ENCODE measurements around the gene MRPL34. TPM values are rescaled to one million over a fixed set of nuclear protein-coding genes. Genes with fewer than 3 reads are reported as not detected.
"Not testable (repeated sequence)": the region's sequence is repeated elsewhere in the genome, so short reads cannot be mapped to it uniquely, and the experiment has no call there.

MRPL34 gene
- total RNA-seq, 2 experiments from 2014 or later: 28.4 to 28.7 TPM

GRCh38 chr19:17266589-17266974 is 39.1 kb upstream of the MRPL34 start:
- H3K36me3 ChIP-seq (ENCODE audit: insufficient read depth, low read length): peaks cover 15% of the 10 kb centered on the region
- DNase-seq (no peak), ATAC-seq (ENCODE audit: poor library complexity) (no peak)
- H3K27ac ChIP-seq (ENCODE audit: low read depth in 1 of 2, low read length in 2 of 2): peak overlapping the region in 1 of 2 donors; percentile 13
- Mint-ChIP-seq H3K9me3 (no peaks in the 10 kb centered on the region), H3K27me3 (no peaks in the 10 kb centered on the region), H3K36me3 (ENCODE audit: low read depth) (peaks cover 30% of the 10 kb centered on the region), H3K4me3 (peak overlapping the region; percentile 83), H3K27ac (peak overlapping the region; percentile 69), H3K4me1 (ENCODE audit: low read depth) (peaks cover 15% of the 10 kb centered on the region)
- CTCF ChIA-PET: interaction anchor here (1.1 to 1.9 kb wide), 5 partner anchors 16 to 125 kb away, joined by 3 to 8 read pairs (median 5); no protein-coding TSS in a partner anchor
- POLR2A ChIA-PET: interaction anchor here (0.6 to 3.0 kb wide), 20 partner anchors 8 to 1653 kb away, joined by 3 to 24 read pairs (median 4); partner anchors contain the start of genes ANKLE1, COPE, DDA1 and DDX49
- no peak for TF ChIP-seq CTCF (IDR thresholded peaks at IDR 0.05)
- intact Hi-C loops (cut with DNase I, micrococcal nuclease): loop anchor here (5.0 to 10.0 kb wide), 3 partner anchors 39 to 201 kb away; partner anchors contain the start of gene OCEL1 (in 1 of the 2)
- no peaks in the 10 kb centered on the region for H3K9me3 ChIP-seq (ENCODE audit: control insufficient read depth in 1 of 2, insufficient read depth in 1 of 2, low read length in 2 of 2)
- H3K27me3 ChIP-seq (ENCODE audit: control insufficient read depth in 1 of 2, insufficient read depth in 2 of 2, low read length in 2 of 2): no peaks in the 10 kb centered on the region
- peak overlapping the region; percentile 30 for H3K4me3 ChIP-seq (ENCODE audit: low read length)
- H3K4me1 ChIP-seq (ENCODE audit: insufficient read depth, low read length): peaks cover 39% of the 10 kb centered on the region

GRCh38 chr19:17266975-17267788 is 38.5 kb upstream of the MRPL34 start, which contains the start of gene BABAM1:
Gene BABAM1, plus strand, starts transcription at chr19:17267443. Its CDS starts 1,364 bp downstream, at chr19:17268807.
- H3K27me3 Mint-ChIP-seq: no peaks in the 10 kb centered on the region
- peaks cover 35% of the 10 kb centered on the region for H3K36me3 Mint-ChIP-seq (ENCODE audit: low read depth)
- peak within 1 kb of the TSS; percentile 83 for H3K4me3 Mint-ChIP-seq
- H3K4me1 ChIP-seq (ENCODE audit: insufficient read depth, low read length): peaks cover 39% of the 10 kb centered on the region
- ChIA-PET CTCF (interaction anchor here (1.1 to 1.9 kb wide), 5 partner anchors 15 to 124 kb away, joined by 3 to 8 read pairs (median 5); no protein-coding TSS in a partner anchor), POLR2A (interaction anchor here (0.6 to 3.0 kb wide), 21 partner anchors 7 to 1652 kb away, joined by 3 to 24 read pairs (median 4); partner anchors contain the start of genes ANKLE1, COPE, DDA1 and DDX49)
- H3K4me1 Mint-ChIP-seq (ENCODE audit: low read depth): peaks cover 15% of the 10 kb centered on the region
- intact Hi-C loops (cut with DNase I, micrococcal nuclease): loop anchor here (1.0 to 10.0 kb wide), 6 partner anchors 40 to 200 kb away; partner anchors contain the start of genes DDA1 (in 1 of the 2), HAUS8 (in 1 of the 2), MYO9B (in 1 of the 2) and OCEL1 (in 1 of the 2)
- H3K27ac Mint-ChIP-seq: peak within 1 kb of the TSS; percentile 69
- no peaks in the 10 kb centered on the region for H3K27me3 ChIP-seq (ENCODE audit: control insufficient read depth in 1 of 2, insufficient read depth in 2 of 2, low read length in 2 of 2)
- DNase-seq (peak; percentile 85 to 99 (median 92)), ATAC-seq (ENCODE audit: poor library complexity) (peak; percentile 94)
- peaks cover 16% of the 10 kb centered on the region for H3K36me3 ChIP-seq (ENCODE audit: insufficient read depth, low read length)
- no peaks in the 10 kb centered on the region for H3K9me3 ChIP-seq (ENCODE audit: control insufficient read depth in 1 of 2, insufficient read depth in 1 of 2, low read length in 2 of 2)
- TF ChIP-seq CTCF (IDR thresholded peaks at IDR 0.05): no peak
- peak within 1 kb of the TSS; percentile 84 for H3K4me3 ChIP-seq (ENCODE audit: low read length)
- no peaks in the 10 kb centered on the region for H3K9me3 Mint-ChIP-seq
- H3K27ac ChIP-seq (ENCODE audit: low read depth in 1 of 2, low read length in 2 of 2): peak within 1 kb of the TSS; percentile 47 to 63

GRCh38 chr19:17268754-17269153 is 36.9 kb upstream of the MRPL34 start:
- Histone ChIP-seq H3K27ac (ENCODE audit: low read depth in 1 of 2, low read length in 2 of 2) (no peak overlapping the region), H3K4me1 (ENCODE audit: insufficient read depth, low read length) (peaks cover 39% of the 10 kb centered on the region), H3K36me3 (ENCODE audit: insufficient read depth, low read length) (peaks cover 24% of the 10 kb centered on the region), H3K27me3 (ENCODE audit: control insufficient read depth in 1 of 2, insufficient read depth in 2 of 2, low read length in 2 of 2) (no peaks in the 10 kb centered on the region), H3K9me3 (ENCODE audit: control insufficient read depth in 1 of 2, insufficient read depth in 1 of 2, low read length in 2 of 2) (no peaks in the 10 kb centered on the region), H3K4me3 (ENCODE audit: low read length) (no peak overlapping the region)
- ATAC-seq (ENCODE audit: poor library complexity): no peak
- peak overlapping the region; percentile 30 for H3K4me3 Mint-ChIP-seq
- no peaks in the 10 kb centered on the region for H3K27me3 Mint-ChIP-seq
- peaks cover 15% of the 10 kb centered on the region for H3K4me1 Mint-ChIP-seq (ENCODE audit: low read depth)
- H3K9me3 Mint-ChIP-seq: no peaks in the 10 kb centered on the region
- ChIA-PET CTCF (no interaction called here), POLR2A (no interaction called here)
- no peak for TF ChIP-seq CTCF (IDR thresholded peaks at IDR 0.05)
- no peak overlapping the region for H3K27ac Mint-ChIP-seq
- peaks cover 37% of the 10 kb centered on the region for H3K36me3 Mint-ChIP-seq (ENCODE audit: low read depth)
- intact Hi-C loops (cut with DNase I, micrococcal nuclease): loop anchor here (5.0 to 10.0 kb wide), 3 partner anchors 41 to 199 kb away; partner anchors contain the start of gene OCEL1 (in 1 of the 2)
- no peak for DNase-seq

GRCh38 chr19:17274892-17275291 is 30.8 kb upstream of the MRPL34 start:
- peaks cover 54% of the 10 kb centered on the region for H3K36me3 Mint-ChIP-seq (ENCODE audit: low read depth)
- DNase-seq; intact Hi-C loops (cut with DNase I, micrococcal nuclease); H3K4me1 ChIP-seq (ENCODE audit: insufficient read depth, low read length); H3K4me3 ChIP-seq (ENCODE audit: low read length); H3K27ac ChIP-seq (ENCODE audit: low read depth in 1 of 2, low read length in 2 of 2); CTCF ChIA-PET; H3K27me3 ChIP-seq (ENCODE audit: control insufficient read depth in 1 of 2, insufficient read depth in 2 of 2, low read length in 2 of 2); ATAC-seq (ENCODE audit: poor library complexity); H3K27me3 Mint-ChIP-seq; H3K4me3 Mint-ChIP-seq; H3K9me3 ChIP-seq (ENCODE audit: control insufficient read depth in 1 of 2, insufficient read depth in 1 of 2, low read length in 2 of 2); H3K27ac Mint-ChIP-seq; H3K4me1 Mint-ChIP-seq (ENCODE audit: low read depth); H3K9me3 Mint-ChIP-seq: not testable (repeated sequence)
- H3K36me3 ChIP-seq (ENCODE audit: insufficient read depth, low read length): peaks cover 64% of the 10 kb centered on the region
- POLR2A ChIA-PET: interaction anchor here (0.6 kb wide), 1 partner anchor 8 kb away, joined by 3 read pairs; no protein-coding TSS in a partner anchor
